Subcutaneous adipose tissue (tissue), 4 donors: Measurements from ENCODE around the gene RFESD. TPM values are rescaled to one million over a fixed set of nuclear protein-coding genes. Genes with fewer than 3 reads are reported as not detected.

Source experiments
- CTCF ChIP-seq: fragments of 450-650 bp; IDR thresholded peaks from one replicate; pipeline ENCODE4 v1.5.1; 2016; ENCODE audit warnings: low read depth, mild to moderate bottlenecking, control low read depth, antibody characterized with exemption, moderate library complexity
- total RNA-seq, 4 donors: library from RNA; depleted of rRNA; stranded (reverse); fragments of >200 nt; gene quantifications; one replicate each; pipeline ENCODE4 v1.1.0, GENCODE V29; 2016

Gene RFESD
- total RNA-seq, 4 donors from 2014 or later, result 1.7 to 5.5 (median 3.4) TPM

- TF ChIP-seq CTCF, result no peak
These were observed 26.5 kb downstream of the RFESD start for GRCh38 chr5:95673081-95673480.

- no peak for TF ChIP-seq CTCF
These were observed 36.3 kb downstream of the RFESD start, which contains the start of gene SPATA9 for GRCh38 chr5:95682891-95683290. TSS of gene SPATA9 (minus strand) at chr5:95682991. CDS start at chr5:95682854, 137 bp downstream.

- no peak for TF ChIP-seq CTCF
These were observed 37.8 kb downstream of the RFESD start for GRCh38 chr5:95684361-95684760.

- TF ChIP-seq CTCF, result no peak
These were observed 40.1 kb downstream of the RFESD start for GRCh38 chr5:95686651-95687050.

GRCh38 chr5:95689680-95690079, 43.1 kb downstream of the RFESD start:
- no peak for TF ChIP-seq CTCF

- no peak for TF ChIP-seq CTCF
These were observed 43.8 kb downstream of the RFESD start for GRCh38 chr5:95690333-95690732.

- TF ChIP-seq CTCF, result no peak
These were observed 51.5 kb downstream of the RFESD start for GRCh38 chr5:95697781-95698681.
